Kidney (tissue), 14 donors: ENCODE results near the gene ZNF236. TPM values are rescaled to one million over a fixed set of nuclear protein-coding genes. Genes with fewer than 3 reads are reported as not detected.

Experiments
- DNase-seq, 5 donors: peaks; one replicate each; pipeline ENCODE4 v3.0.0-alpha.2; 2013 to 2020
- FAIRE-seq: peaks from 2 replicates; lab custom pipeline; 2012; peaks lifted over from hg19 to GRCh38; lab: Jason Lieb, UNC
- H3K27ac ChIP-seq, 2 donors: one replicate each; pipeline ENCODE4 v1.7.0; 2013; ENCODE audit warnings: low read depth in 2 of 2, low read length in 2 of 2, inconsistent platforms in 1 of 2
- H3K27me3 ChIP-seq: one replicate; pipeline ENCODE4 v1.7.1; 2013; ENCODE audit warnings: low read length, inconsistent platforms; ENCODE audit not compliant: control insufficient read depth, insufficient read depth
- H3K36me3 ChIP-seq, 3 donors: one replicate each; pipeline versions ENCODE4 v1.7.0 to v1.7.1; 2013; ENCODE audit warnings: low read length in 3 of 3, control low read depth in 1 of 3, inconsistent platforms in 1 of 3; ENCODE audit not compliant: insufficient read depth in 3 of 3, control insufficient read depth in 2 of 3
- H3K4me1 ChIP-seq, 3 donors: one replicate each; pipeline versions ENCODE4 v1.7.0 to v1.7.1; 2013; ENCODE audit warnings: low read length in 3 of 3, inconsistent platforms in 1 of 3, low read depth in 1 of 3; ENCODE audit not compliant: control insufficient read depth in 2 of 3, insufficient read depth in 2 of 3
- H3K4me3 ChIP-seq, 3 donors: one replicate each; pipeline versions ENCODE4 v1.7.0 to v1.8.1; 2013; ENCODE audit warnings: low read length in 3 of 3, control low read depth in 1 of 3, inconsistent platforms in 1 of 3
- H3K9ac ChIP-seq, 3 donors: one replicate each; pipeline versions ENCODE4 v1.7.0 to v1.7.1; 2013; ENCODE audit warnings: low read length in 3 of 3, control low read depth in 1 of 3, inconsistent platforms in 1 of 3
- H3K9me3 ChIP-seq, 3 donors: one replicate each; pipeline versions ENCODE4 v1.7.0 to v1.7.1; 2013; ENCODE audit warnings: low read length in 3 of 3, control low read depth in 1 of 3, inconsistent platforms in 1 of 3; ENCODE audit not compliant: control insufficient read depth in 2 of 3, insufficient read depth in 1 of 3
- CTCF ChIP-seq: IDR thresholded peaks from 3 replicates; pipeline ENCODE4 v1.5.1; 2012; ENCODE audit warnings: mild to moderate bottlenecking, moderate library complexity, borderline replicate concordance; ENCODE audit not compliant: insufficient read depth; ENCODE audit errors: extremely low read depth
- intact Hi-C: fragments of 100-400 bp; cut with DNase I; formaldehyde crosslinking; loops from one replicate; pipeline ENCODE4 v1.11.1; 2022
- polyA plus RNA-seq: library from polyadenylated mRNA; stranded (reverse); fragments of 350-450 nt; fragmentation: Illumina TruSeq; extraction: RNeasy Lipid Tissue Mini Kit (QIAGEN cat#74804); gene quantifications from one replicate; pipeline ENCODE4 v1.2.3, GENCODE V29; 2014; ENCODE audit warnings: low read depth, low replicate concordance; ENCODE audit not compliant: insufficient read depth
- total RNA-seq: library from RNA; stranded (reverse); fragmentation: NEBNext Ultra II Directional; extraction: Animal tissue kit (Norgen Biotek cat#: 25700); gene quantifications from one replicate; pipeline ENCODE4 v1.2.1, GENCODE V29; 2021
- donor health status: control.
- donor health status: control.
- donor health status: control.
- donor health status: control.
- donor health status: control.
- donor health status: DM: yes; HTN: yes; CAD: no.
- donor health status: Normal renal cell carcinoma (clear cell type).

The ZNF236 gene
- total and polyA plus RNA-seq, 2 donors from 2014 or later, result 1.1 to 18.6 TPM

- peak in 1 of 5 donors; percentile 19 for DNase-seq
- Histone ChIP-seq H3K4me1 (peaks cover 4 to 9% (median 4%) of the 10 kb centered on the region in 3 donors), H3K4me3 (no peak overlapping the region), H3K9me3 (no peaks in the 10 kb centered on the region), H3K36me3 (no peaks in the 10 kb centered on the region), H3K27ac (no peak overlapping the region), H3K9ac (no peak overlapping the region), H3K27me3 (no peaks in the 10 kb centered on the region)
- FAIRE-seq, result no peak
- intact Hi-C loops, result no loop called here
- TF ChIP-seq CTCF, result no peak
These were observed 156.3 kb downstream of the ZNF236 start for GRCh38 chr18:76978616-76979015.

GRCh38 chr18:76979111-76979751, 156.9 kb downstream of the ZNF236 start:
- H3K4me3 ChIP-seq, result no peak overlapping the region
- peak in 2 of 5 donors; percentile 9 to 30 for DNase-seq

GRCh38 chr18:76979906-76980305, 157.5 kb downstream of the ZNF236 start:
- DNase-seq (peak in 1 of 5 donors; percentile 8), FAIRE-seq (no peak)
- no peaks in the 10 kb centered on the region for H3K27me3 ChIP-seq

More at GRCh38 chr18:76979111-76979751, 156.9 kb downstream of the ZNF236 start:
- no peaks in the 10 kb centered on the region for H3K27me3 ChIP-seq
- intact Hi-C loops, result no loop called here
- H3K9me3 ChIP-seq, result no peaks in the 10 kb centered on the region
- FAIRE-seq, result no peak
- H3K36me3 ChIP-seq, result no peaks in the 10 kb centered on the region
- H3K4me1 ChIP-seq, result peaks cover 4 to 9% (median 4%) of the 10 kb centered on the region in 3 donors
- TF ChIP-seq CTCF, result no peak
- H3K9ac ChIP-seq, result no peak overlapping the region
- no peak overlapping the region for H3K27ac ChIP-seq

More at GRCh38 chr18:76979906-76980305, 157.5 kb downstream of the ZNF236 start:
- Histone ChIP-seq H3K4me3 (no peak overlapping the region), H3K9ac (no peak overlapping the region), H3K27ac (no peak overlapping the region), H3K4me1 (peaks cover 4 to 9% (median 4%) of the 10 kb centered on the region in 3 donors), H3K36me3 (no peaks in the 10 kb centered on the region), H3K9me3 (no peaks in the 10 kb centered on the region)
- intact Hi-C loops, result no loop called here
- no peak for TF ChIP-seq CTCF
